ENCODE results near the gene LRR1.

- TF ChIP-seq CTCF (IDR thresholded peaks at IDR 0.05) (no peak), EP300 (IDR thresholded peaks at IDR 0.05) (no peak)
Measured at GRCh38 chr14:49659526-49660455, 61.1 kb downstream of the LRR1 start.
